Measurements from ENCODE around the gene POLRMT. TPM values are rescaled to one million over a fixed set of nuclear protein-coding genes. Genes with fewer than 3 reads are reported as not detected.

POLRMT gene
- total and polyA plus RNA-seq, 2 experiments from 2014 or later: 98.0 to 148 TPM

DNA sequence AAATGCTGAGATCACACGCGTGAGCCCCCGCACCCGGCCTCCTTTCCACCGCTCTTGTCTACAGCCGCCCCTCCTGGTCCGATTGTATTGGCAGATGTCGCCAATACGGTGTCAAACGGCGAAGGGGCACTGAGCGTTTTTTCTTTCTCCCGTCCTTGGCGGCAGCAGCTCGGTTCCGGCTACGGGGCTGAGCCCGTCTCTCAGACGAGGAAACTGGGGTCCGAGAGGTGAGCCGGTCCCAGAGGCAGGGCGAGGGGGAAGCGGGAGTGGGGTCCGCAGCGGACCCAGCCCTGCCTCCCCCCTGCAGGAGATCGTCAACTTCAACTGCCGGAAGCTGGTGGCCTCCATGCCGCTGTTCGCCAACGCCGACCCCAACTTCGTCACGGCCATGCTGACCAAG is 20.4 kb downstream of the POLRMT start (continued):
- TF ChIP-seq, protein P1, sequence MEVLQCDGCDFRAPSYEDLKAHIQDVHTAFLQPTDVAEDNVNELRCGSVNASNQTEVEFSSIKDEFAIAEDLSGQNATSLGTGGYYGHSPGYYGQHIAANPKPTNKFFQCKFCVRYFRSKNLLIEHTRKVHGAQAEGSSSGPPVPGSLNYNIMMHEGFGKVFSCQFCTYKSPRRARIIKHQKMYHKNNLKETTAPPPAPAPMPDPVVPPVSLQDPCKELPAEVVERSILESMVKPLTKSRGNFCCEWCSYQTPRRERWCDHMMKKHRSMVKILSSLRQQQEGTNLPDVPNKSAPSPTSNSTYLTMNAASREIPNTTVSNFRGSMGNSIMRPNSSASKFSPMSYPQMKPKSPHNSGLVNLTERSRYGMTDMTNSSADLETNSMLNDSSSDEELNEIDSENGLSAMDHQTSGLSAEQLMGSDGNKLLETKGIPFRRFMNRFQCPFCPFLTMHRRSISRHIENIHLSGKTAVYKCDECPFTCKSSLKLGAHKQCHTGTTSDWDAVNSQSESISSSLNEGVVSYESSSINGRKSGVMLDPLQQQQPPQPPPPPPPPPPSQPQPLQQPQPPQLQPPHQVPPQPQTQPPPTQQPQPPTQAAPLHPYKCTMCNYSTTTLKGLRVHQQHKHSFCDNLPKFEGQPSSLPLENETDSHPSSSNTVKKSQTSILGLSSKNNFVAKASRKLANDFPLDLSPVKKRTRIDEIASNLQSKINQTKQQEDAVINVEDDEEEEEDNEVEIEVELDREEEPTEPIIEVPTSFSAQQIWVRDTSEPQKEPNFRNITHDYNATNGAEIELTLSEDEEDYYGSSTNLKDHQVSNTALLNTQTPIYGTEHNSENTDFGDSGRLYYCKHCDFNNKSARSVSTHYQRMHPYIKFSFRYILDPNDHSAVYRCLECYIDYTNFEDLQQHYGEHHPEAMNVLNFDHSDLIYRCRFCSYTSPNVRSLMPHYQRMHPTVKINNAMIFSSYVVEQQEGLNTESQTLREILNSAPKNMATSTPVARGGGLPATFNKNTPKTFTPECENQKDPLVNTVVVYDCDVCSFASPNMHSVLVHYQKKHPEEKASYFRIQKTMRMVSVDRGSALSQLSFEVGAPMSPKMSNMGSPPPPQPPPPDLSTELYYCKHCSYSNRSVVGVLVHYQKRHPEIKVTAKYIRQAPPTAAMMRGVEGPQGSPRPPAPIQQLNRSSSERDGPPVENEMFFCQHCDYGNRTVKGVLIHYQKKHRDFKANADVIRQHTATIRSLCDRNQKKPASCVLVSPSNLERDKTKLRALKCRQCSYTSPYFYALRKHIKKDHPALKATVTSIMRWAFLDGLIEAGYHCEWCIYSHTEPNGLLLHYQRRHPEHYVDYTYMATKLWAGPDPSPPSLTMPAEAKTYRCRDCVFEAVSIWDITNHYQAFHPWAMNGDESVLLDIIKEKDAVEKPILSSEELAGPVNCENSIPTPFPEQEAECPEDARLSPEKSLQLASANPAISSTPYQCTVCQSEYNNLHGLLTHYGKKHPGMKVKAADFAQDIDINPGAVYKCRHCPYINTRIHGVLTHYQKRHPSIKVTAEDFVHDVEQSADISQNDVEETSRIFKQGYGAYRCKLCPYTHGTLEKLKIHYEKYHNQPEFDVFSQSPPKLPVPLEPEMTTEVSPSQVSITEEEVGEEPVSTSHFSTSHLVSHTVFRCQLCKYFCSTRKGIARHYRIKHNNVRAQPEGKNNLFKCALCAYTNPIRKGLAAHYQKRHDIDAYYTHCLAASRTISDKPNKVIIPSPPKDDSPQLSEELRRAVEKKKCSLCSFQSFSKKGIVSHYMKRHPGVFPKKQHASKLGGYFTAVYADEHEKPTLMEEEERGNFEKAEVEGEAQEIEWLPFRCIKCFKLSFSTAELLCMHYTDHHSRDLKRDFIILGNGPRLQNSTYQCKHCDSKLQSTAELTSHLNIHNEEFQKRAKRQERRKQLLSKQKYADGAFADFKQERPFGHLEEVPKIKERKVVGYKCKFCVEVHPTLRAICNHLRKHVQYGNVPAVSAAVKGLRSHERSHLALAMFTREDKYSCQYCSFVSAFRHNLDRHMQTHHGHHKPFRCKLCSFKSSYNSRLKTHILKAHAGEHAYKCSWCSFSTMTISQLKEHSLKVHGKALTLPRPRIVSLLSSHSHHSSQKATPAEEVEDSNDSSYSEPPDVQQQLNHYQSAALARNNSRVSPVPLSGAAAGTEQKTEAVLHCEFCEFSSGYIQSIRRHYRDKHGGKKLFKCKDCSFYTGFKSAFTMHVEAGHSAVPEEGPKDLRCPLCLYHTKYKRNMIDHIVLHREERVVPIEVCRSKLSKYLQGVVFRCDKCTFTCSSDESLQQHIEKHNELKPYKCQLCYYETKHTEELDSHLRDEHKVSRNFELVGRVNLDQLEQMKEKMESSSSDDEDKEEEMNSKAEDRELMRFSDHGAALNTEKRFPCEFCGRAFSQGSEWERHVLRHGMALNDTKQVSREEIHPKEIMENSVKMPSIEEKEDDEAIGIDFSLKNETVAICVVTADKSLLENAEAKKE (CRISPR knock-in tag; IDR thresholded peaks at IDR 0.05): no peak
- TF ChIP-seq, protein P2, sequence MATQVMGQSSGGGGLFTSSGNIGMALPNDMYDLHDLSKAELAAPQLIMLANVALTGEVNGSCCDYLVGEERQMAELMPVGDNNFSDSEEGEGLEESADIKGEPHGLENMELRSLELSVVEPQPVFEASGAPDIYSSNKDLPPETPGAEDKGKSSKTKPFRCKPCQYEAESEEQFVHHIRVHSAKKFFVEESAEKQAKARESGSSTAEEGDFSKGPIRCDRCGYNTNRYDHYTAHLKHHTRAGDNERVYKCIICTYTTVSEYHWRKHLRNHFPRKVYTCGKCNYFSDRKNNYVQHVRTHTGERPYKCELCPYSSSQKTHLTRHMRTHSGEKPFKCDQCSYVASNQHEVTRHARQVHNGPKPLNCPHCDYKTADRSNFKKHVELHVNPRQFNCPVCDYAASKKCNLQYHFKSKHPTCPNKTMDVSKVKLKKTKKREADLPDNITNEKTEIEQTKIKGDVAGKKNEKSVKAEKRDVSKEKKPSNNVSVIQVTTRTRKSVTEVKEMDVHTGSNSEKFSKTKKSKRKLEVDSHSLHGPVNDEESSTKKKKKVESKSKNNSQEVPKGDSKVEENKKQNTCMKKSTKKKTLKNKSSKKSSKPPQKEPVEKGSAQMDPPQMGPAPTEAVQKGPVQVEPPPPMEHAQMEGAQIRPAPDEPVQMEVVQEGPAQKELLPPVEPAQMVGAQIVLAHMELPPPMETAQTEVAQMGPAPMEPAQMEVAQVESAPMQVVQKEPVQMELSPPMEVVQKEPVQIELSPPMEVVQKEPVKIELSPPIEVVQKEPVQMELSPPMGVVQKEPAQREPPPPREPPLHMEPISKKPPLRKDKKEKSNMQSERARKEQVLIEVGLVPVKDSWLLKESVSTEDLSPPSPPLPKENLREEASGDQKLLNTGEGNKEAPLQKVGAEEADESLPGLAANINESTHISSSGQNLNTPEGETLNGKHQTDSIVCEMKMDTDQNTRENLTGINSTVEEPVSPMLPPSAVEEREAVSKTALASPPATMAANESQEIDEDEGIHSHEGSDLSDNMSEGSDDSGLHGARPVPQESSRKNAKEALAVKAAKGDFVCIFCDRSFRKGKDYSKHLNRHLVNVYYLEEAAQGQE (IDR thresholded peaks at IDR 0.05; ENCODE audit: unreplicated experiment): no peak
- TF ChIP-seq POLR2AphosphoS5 (IDR thresholded peaks at IDR 0.05; ENCODE audit: low read depth): no peak
- no peak for TF ChIP-seq JUNB (IDR thresholded peaks at IDR 0.05; ENCODE audit: unreplicated experiment)
- TF ChIP-seq EZH2 (IDR thresholded peaks at IDR 0.05; ENCODE audit: low read depth, unreplicated experiment): no peak
- TF ChIP-seq ZNF114 (CRISPR knock-in tag; IDR thresholded peaks at IDR 0.05): no peak
- no peak for TF ChIP-seq NANOG (IDR thresholded peaks at IDR 0.05; ENCODE audit: borderline replicate concordance)
- TF ChIP-seq, protein P3, sequence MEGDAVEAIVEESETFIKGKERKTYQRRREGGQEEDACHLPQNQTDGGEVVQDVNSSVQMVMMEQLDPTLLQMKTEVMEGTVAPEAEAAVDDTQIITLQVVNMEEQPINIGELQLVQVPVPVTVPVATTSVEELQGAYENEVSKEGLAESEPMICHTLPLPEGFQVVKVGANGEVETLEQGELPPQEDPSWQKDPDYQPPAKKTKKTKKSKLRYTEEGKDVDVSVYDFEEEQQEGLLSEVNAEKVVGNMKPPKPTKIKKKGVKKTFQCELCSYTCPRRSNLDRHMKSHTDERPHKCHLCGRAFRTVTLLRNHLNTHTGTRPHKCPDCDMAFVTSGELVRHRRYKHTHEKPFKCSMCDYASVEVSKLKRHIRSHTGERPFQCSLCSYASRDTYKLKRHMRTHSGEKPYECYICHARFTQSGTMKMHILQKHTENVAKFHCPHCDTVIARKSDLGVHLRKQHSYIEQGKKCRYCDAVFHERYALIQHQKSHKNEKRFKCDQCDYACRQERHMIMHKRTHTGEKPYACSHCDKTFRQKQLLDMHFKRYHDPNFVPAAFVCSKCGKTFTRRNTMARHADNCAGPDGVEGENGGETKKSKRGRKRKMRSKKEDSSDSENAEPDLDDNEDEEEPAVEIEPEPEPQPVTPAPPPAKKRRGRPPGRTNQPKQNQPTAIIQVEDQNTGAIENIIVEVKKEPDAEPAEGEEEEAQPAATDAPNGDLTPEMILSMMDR (conservative IDR thresholded peaks at IDR 0.05; ENCODE audit: low read depth in 2 of 2): no peak
